ENCODE results near the gene DDN.
A peak's percentile ranks its signal among the peaks of the same experiment; 100 is the strongest.

The DDN gene

DNA sequence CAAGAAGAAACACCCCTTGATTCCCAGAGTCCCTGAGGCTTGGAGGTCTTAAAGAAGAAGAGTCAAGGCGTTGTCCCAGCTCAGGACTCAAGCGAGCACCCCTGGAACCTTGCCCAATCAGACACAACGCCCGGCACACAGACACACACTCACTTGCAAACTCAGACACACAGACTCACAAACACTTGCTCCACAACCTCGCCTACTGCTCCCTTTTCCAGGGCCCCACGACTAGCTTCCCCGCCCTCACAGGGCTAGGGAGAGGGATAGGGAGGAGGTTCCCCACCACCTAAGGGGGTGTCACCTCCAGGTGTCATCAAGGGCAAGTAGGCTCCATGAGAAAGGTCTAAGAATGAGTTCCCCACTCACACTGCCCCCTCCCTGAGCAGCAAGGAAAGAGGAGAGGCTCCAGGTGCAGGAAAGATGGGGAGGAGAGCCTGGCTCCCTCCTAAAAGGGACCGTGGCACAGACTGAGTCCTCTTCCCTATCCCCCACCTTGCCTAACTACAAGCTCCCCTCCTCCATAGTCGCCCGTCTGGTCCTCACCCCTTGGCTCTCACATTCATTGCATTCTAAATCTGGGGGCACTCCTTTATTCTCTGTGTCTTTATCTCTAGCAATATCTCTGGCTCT, 28.4 kb downstream of the DDN start:
- no peak overlapping the region for H3K27ac Mint-ChIP-seq
- H3K4me3 Mint-ChIP-seq, result peak overlapping the region; percentile 86
- no peaks in the 10 kb centered on the region for H3K9me3 Mint-ChIP-seq
- H3K36me3 Mint-ChIP-seq (ENCODE audit: low read depth), result no peaks in the 10 kb centered on the region
- TF ChIP-seq CTCF (IDR thresholded peaks at IDR 0.05), result no peak
- H3K4me1 Mint-ChIP-seq, result peaks cover 54% of the 10 kb centered on the region
- no peak for DNase-seq
- H3K27me3 Mint-ChIP-seq (ENCODE audit: low read depth, poor library complexity), result peaks cover 82% of the 10 kb centered on the region

- H3K36me3 Mint-ChIP-seq (ENCODE audit: low read depth), result no peaks in the 10 kb centered on the region
- peaks cover 60% of the 10 kb centered on the region for H3K4me1 Mint-ChIP-seq
- H3K27ac Mint-ChIP-seq, result no peak overlapping the region
- H3K9me3 Mint-ChIP-seq, result no peaks in the 10 kb centered on the region
- H3K4me3 Mint-ChIP-seq, result peak overlapping the region; percentile 86
- TF ChIP-seq CTCF (IDR thresholded peaks at IDR 0.05), result no peak
- H3K27me3 Mint-ChIP-seq (ENCODE audit: low read depth, poor library complexity), result peaks cover 75% of the 10 kb centered on the region
- peak; percentile 68 for DNase-seq
Measured at GRCh38 chr12:48969833-48970701, 29.1 kb downstream of the DDN start.

- H3K4me3 Mint-ChIP-seq, result peak overlapping the region; percentile 52
- no peak for TF ChIP-seq CTCF (IDR thresholded peaks at IDR 0.05)
Measured at GRCh38 chr12:48969160-48969771, 29.9 kb downstream of the DDN start.

GRCh38 chr12:48968467-48968866, 30.7 kb downstream of the DDN start:
- Mint-ChIP-seq H3K27ac (no peak overlapping the region), H3K4me3 (peak overlapping the region; percentile 41), H3K36me3 (ENCODE audit: low read depth) (no peaks in the 10 kb centered on the region), H3K4me1 (peaks cover 58% of the 10 kb centered on the region), H3K27me3 (ENCODE audit: low read depth, poor library complexity) (peaks cover 62% of the 10 kb centered on the region), H3K9me3 (no peaks in the 10 kb centered on the region)
- TF ChIP-seq CTCF (IDR thresholded peaks at IDR 0.05), result no peak
- no peak for DNase-seq

More at GRCh38 chr12:48969160-48969771, 29.9 kb downstream of the DDN start:
- Mint-ChIP-seq H3K27me3 (ENCODE audit: low read depth, poor library complexity) (peaks cover 70% of the 10 kb centered on the region), H3K36me3 (ENCODE audit: low read depth) (no peaks in the 10 kb centered on the region), H3K27ac (no peak overlapping the region), H3K9me3 (no peaks in the 10 kb centered on the region), H3K4me1 (peaks cover 60% of the 10 kb centered on the region)
- no peak for DNase-seq

DNA sequence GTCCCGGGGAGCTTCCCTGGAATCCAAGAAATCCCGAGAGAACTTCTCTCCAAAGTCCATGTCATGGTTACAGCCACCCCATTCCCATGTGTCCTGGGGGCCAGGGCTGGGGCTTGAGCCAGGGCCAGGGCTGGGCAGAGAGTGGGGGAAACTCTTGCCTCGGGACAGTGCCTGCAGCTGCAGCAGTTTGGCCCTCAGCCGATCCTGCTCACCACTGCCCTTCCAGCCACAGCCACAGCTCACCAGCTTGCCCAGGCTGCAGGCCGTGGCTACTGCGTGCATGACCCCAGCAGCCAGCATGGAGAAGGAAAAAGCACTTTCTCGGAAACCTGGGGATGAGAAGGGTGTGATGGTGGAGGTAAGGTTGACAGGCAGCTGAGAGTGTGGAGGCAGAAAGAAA, 31.2 kb downstream of the DDN start:
- no peak overlapping the region for H3K27ac Mint-ChIP-seq
- no peaks in the 10 kb centered on the region for H3K9me3 Mint-ChIP-seq
- H3K36me3 Mint-ChIP-seq (ENCODE audit: low read depth), result no peaks in the 10 kb centered on the region
- H3K4me3 Mint-ChIP-seq, result no peak overlapping the region
- H3K27me3 Mint-ChIP-seq (ENCODE audit: low read depth, poor library complexity), result peaks cover 57% of the 10 kb centered on the region
- no peak for DNase-seq
- TF ChIP-seq CTCF (IDR thresholded peaks at IDR 0.05), result no peak
- H3K4me1 Mint-ChIP-seq, result peaks cover 55% of the 10 kb centered on the region
